LNCAP (cell line): Measurements from ENCODE around the gene FOXI2.
A peak's percentile ranks its signal among the peaks of the same experiment; 100 is the strongest.

Experiments used
- CTCF ChIP-seq: fragments of 450-650 bp; IDR thresholded peaks from 2 replicates; pipeline ENCODE4 v1.5.1; 2017; ENCODE audit warnings: mild to moderate bottlenecking

Gene FOXI2

DNA sequence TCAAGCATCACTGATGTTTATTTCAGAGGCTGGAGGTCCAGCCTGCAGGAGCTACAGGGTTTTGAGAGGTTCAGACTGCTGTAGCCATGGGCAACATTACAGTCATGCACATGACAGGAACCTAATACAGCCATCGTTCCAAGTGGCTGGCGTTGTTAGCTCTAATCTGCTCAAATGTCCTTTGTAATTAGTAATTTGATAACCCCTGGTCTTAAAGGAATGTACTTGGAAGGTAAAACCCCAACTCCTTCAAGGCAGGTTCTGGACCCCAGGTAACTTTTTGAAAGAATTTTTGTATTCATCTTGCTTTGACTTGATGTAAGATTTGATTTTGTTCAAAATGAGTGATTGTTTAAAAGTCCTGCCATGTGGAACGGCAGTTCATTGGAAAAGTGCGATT is 34.7 kb upstream of the FOXI2 start:
- no peak for TF ChIP-seq CTCF

- TF ChIP-seq CTCF = no peak
These were observed 21.7 kb upstream of the FOXI2 start for GRCh38 chr10:127715249-127715648.

DNA sequence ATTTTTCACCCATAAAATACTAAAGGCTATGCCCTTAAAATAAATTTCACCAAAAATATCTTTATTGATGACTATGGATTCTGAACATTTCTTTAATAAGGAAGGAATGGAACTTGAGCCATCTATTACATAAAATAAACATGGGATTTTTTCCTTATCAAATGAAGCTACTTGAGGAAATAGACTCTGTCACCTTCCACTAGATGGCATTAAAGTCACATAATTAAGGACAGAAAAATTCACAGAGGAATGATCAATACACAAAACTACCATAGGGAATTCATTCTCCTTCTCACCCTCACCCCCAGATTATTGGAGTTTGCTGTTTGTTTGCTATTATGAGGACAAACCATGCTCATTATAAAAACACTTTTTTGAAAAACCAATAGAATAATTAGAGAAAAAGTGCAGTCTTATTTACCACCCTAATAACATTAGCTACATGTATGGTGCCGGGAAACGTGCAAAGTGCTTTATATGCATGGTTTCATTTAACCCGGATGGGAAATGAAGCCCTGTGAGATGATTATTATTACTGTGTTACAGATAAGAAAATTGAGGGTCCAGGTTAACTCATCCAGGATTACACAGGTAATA is 21.1 kb upstream of the FOXI2 start:
- TF ChIP-seq CTCF = peak; percentile 63

DNA sequence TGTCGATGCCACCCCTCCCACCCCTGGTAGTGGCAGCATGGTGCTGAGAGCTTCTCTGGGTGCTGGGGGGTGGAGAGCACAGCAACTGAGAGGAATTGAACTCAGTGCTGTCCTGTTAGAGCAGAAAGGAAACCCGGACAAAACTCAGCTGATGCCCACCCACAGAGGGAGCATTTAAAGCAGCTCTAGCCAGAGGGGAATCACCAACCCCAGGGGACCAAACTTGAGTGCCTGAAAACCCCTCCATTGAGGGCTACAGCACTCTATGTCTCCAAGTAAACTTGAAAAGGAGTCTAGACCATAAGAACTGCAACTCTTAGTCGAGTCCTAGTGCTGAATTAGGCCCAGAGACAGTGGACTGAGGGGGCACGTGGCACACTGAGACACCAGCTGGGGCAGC is 16.8 kb upstream of the FOXI2 start:
- TF ChIP-seq CTCF = no peak

DNA sequence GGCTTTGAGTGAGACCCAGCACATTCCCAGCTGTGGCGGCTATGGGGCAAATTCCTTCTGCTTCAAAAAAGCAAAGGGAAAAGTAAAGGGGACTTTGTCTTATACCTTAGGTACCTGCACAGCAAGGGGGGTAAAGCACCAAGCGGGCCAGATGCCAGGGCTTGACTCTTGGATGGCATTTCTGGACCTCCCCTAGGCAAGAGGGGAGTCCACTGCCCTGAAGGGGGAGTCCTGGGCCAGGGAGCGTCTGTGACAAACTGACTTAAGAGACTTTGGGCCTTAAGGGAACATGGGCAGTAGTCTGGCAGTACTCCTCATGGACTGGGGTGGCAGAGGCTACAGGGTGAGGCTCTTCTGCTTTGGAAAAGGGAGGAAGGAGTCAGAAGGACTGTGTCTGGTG is 16.1 kb upstream of the FOXI2 start:
- no peak for TF ChIP-seq CTCF

- TF ChIP-seq CTCF = no peak
These were observed 2.2 kb upstream of the FOXI2 start for GRCh38 chr10:127734753-127735152.

- no peak for TF ChIP-seq CTCF
These were observed 1.8 kb upstream of the FOXI2 start for GRCh38 chr10:127735156-127735555.

- TF ChIP-seq CTCF = no peak
These were observed 1.2 kb upstream of the FOXI2 start for GRCh38 chr10:127735723-127736221.
